NB4 (cell line): Measurements from ENCODE around the gene SIAH3.

Experiments used
- CTCF ChIP-seq: IDR thresholded peaks from one replicate; pipeline ENCODE4 v1.5.1; 2012; ENCODE audit warnings: low read depth, low read length
- MAX ChIP-seq: IDR thresholded peaks from 2 replicates; pipeline ENCODE4 v1.6.1; 2011; ENCODE audit warnings: low read depth, low read length

- TF ChIP-seq CTCF: no peak
- no peak for TF ChIP-seq MAX
Measured at GRCh38 chr13:45846681-45847080, 4.9 kb downstream of the SIAH3 start.
